ENCODE data around the gene ZNF684.

Gene ZNF684

GRCh38 chr1:40531381-40532061 lies at the start of gene ZNF684:
TSS of gene ZNF684 (plus strand) at chr1:40531637. CDS start at chr1:40533167, 1,530 bp downstream.
- TF ChIP-seq GATA2 (IDR thresholded peaks at IDR 0.05; ENCODE audit: low read depth, low read length) (peak; percentile 64), GATA3 (IDR thresholded peaks at IDR 0.05; ENCODE audit: low read depth, low read length) (no peak)

- no peak for TF ChIP-seq GATA3 (IDR thresholded peaks at IDR 0.05; ENCODE audit: low read depth, low read length)
- no peak for TF ChIP-seq GATA2 (IDR thresholded peaks at IDR 0.05; ENCODE audit: low read depth, low read length)
These were observed 36.0 kb upstream of the ZNF684 start for GRCh38 chr1:40495315-40495903.

- TF ChIP-seq GATA2 (IDR thresholded peaks at IDR 0.05; ENCODE audit: low read depth, low read length) (no peak), GATA3 (IDR thresholded peaks at IDR 0.05; ENCODE audit: low read depth, low read length) (no peak)
These were observed 23.5 kb upstream of the ZNF684 start for GRCh38 chr1:40507973-40508372.

GRCh38 chr1:40508375-40509341 lies 22.8 kb upstream of the ZNF684 start, which contains the start of gene EXO5:
TSS of gene EXO5 (plus strand) at chr1:40508767. CDS start at chr1:40514545, 5,778 bp downstream.
- TF ChIP-seq GATA2 (IDR thresholded peaks at IDR 0.05; ENCODE audit: low read depth, low read length) (no peak), GATA3 (IDR thresholded peaks at IDR 0.05; ENCODE audit: low read depth, low read length) (no peak)

- TF ChIP-seq GATA2 (IDR thresholded peaks at IDR 0.05; ENCODE audit: low read depth, low read length) = no peak
- no peak for TF ChIP-seq GATA3 (IDR thresholded peaks at IDR 0.05; ENCODE audit: low read depth, low read length)
These were observed 11.9 kb upstream of the ZNF684 start for GRCh38 chr1:40519517-40519916.

- TF ChIP-seq GATA2 (IDR thresholded peaks at IDR 0.05; ENCODE audit: low read depth, low read length) (no peak), GATA3 (IDR thresholded peaks at IDR 0.05; ENCODE audit: low read depth, low read length) (no peak)
These were observed 579 bp upstream of the ZNF684 start for GRCh38 chr1:40530735-40531380.

- TF ChIP-seq GATA3 (IDR thresholded peaks at IDR 0.05; ENCODE audit: low read depth, low read length) = no peak
- no peak for TF ChIP-seq GATA2 (IDR thresholded peaks at IDR 0.05; ENCODE audit: low read depth, low read length)
These were observed 589 bp downstream of the ZNF684 start for GRCh38 chr1:40532062-40532389.

- TF ChIP-seq GATA3 (IDR thresholded peaks at IDR 0.05; ENCODE audit: low read depth, low read length) (no peak), GATA2 (IDR thresholded peaks at IDR 0.05; ENCODE audit: low read depth, low read length) (no peak)
These were observed 1.5 kb downstream of the ZNF684 start for GRCh38 chr1:40532844-40533424.

GRCh38 chr1:40534589-40534988 lies 3.2 kb downstream of the ZNF684 start:
- TF ChIP-seq GATA2 (IDR thresholded peaks at IDR 0.05; ENCODE audit: low read depth, low read length) = no peak
- no peak for TF ChIP-seq GATA3 (IDR thresholded peaks at IDR 0.05; ENCODE audit: low read depth, low read length)

GRCh38 chr1:40535732-40536131 lies 4.3 kb downstream of the ZNF684 start:
- no peak for TF ChIP-seq GATA2 (IDR thresholded peaks at IDR 0.05; ENCODE audit: low read depth, low read length)

- TF ChIP-seq GATA3 (IDR thresholded peaks at IDR 0.05; ENCODE audit: low read depth, low read length) = no peak
- no peak for TF ChIP-seq GATA2 (IDR thresholded peaks at IDR 0.05; ENCODE audit: low read depth, low read length)
These were observed 7.9 kb downstream of the ZNF684 start for GRCh38 chr1:40539338-40539737.

- TF ChIP-seq GATA3 (IDR thresholded peaks at IDR 0.05; ENCODE audit: low read depth, low read length) = no peak
- TF ChIP-seq GATA2 (IDR thresholded peaks at IDR 0.05; ENCODE audit: low read depth, low read length) = no peak
These were observed 15.5 kb downstream of the ZNF684 start for GRCh38 chr1:40546957-40547356.

- no peak for TF ChIP-seq GATA2 (IDR thresholded peaks at IDR 0.05; ENCODE audit: low read depth, low read length)
- TF ChIP-seq GATA3 (IDR thresholded peaks at IDR 0.05; ENCODE audit: low read depth, low read length) = no peak
These were observed 21.6 kb downstream of the ZNF684 start for GRCh38 chr1:40553017-40553416.

GRCh38 chr1:40556121-40556520 lies 24.7 kb downstream of the ZNF684 start:
- TF ChIP-seq GATA2 (IDR thresholded peaks at IDR 0.05; ENCODE audit: low read depth, low read length) (no peak), GATA3 (IDR thresholded peaks at IDR 0.05; ENCODE audit: low read depth, low read length) (no peak)
